Measurements from ENCODE around the gene DUOX1.
"Not testable (repeated sequence)": the region's sequence is repeated elsewhere in the genome, so short reads cannot be mapped to it uniquely, and the experiment has no call there.

DUOX1 gene

GRCh38 chr15:45131510-45131909 is 1.7 kb downstream of the DUOX1 start:
- DNase-seq (ENCODE audit: low read depth), result no peak
- H3K4me3 ChIP-seq (ENCODE audit: low read length), result peak overlapping the region; percentile 59
- TF ChIP-seq CTCF (IDR thresholded peaks at IDR 0.05; ENCODE audit: insufficient read depth, low read depth, low read length, missing control alignments), result no peak

- peak; percentile 61 for DNase-seq (ENCODE audit: low read depth)
- H3K4me3 ChIP-seq (ENCODE audit: low read length), result no peak overlapping the region
- TF ChIP-seq CTCF (IDR thresholded peaks at IDR 0.05; ENCODE audit: insufficient read depth, low read depth, low read length, missing control alignments), result no peak
These were observed 3.2 kb downstream of the DUOX1 start for GRCh38 chr15:45132844-45133560.

- DNase-seq (ENCODE audit: low read depth), result peak; percentile 58
- no peak overlapping the region for H3K4me3 ChIP-seq (ENCODE audit: low read length)
These were observed 3.7 kb downstream of the DUOX1 start for GRCh38 chr15:45133561-45133920.

GRCh38 chr15:45134046-45134445 is 4.3 kb downstream of the DUOX1 start:
- no peak for TF ChIP-seq CTCF (IDR thresholded peaks at IDR 0.05; ENCODE audit: insufficient read depth, low read depth, low read length, missing control alignments)
- H3K4me3 ChIP-seq (ENCODE audit: low read length), result no peak overlapping the region
- DNase-seq (ENCODE audit: low read depth), result no peak

More at GRCh38 chr15:45133561-45133920, 3.7 kb downstream of the DUOX1 start:
- TF ChIP-seq CTCF (IDR thresholded peaks at IDR 0.05; ENCODE audit: insufficient read depth, low read depth, low read length, missing control alignments), result no peak

GRCh38 chr15:45134682-45135604 is 5.1 kb downstream of the DUOX1 start:
- H3K4me3 ChIP-seq (ENCODE audit: low read length), result no peak overlapping the region
- no peak for TF ChIP-seq CTCF (IDR thresholded peaks at IDR 0.05; ENCODE audit: insufficient read depth, low read depth, low read length, missing control alignments)
- DNase-seq (ENCODE audit: low read depth), result no peak

GRCh38 chr15:45135705-45136377 is 6.0 kb downstream of the DUOX1 start:
- DNase-seq (ENCODE audit: low read depth), result not testable (repeated sequence)

DNA sequence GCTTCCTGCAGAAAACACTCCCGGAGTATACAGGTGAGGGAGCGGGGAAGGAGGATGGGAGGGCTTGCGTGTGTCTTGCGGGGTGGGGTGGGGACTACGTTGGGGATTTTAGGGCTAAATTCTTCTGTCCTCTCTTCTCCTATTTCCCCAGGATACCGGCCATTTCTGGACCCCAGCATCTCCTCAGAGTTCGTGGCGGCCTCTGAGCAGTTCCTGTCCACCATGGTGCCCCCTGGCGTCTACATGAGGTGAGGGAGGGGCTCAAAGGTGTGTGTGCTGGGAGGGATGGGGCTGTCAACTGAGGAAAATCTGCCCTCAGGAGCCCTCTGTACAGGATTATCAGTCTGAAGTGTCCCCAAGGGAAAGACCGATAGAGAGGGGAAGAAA is 6.6 kb downstream of the DUOX1 start:
- H3K4me3 ChIP-seq (ENCODE audit: low read length), result no peak overlapping the region
- no peak for TF ChIP-seq CTCF (IDR thresholded peaks at IDR 0.05; ENCODE audit: insufficient read depth, low read depth, low read length, missing control alignments)

More at GRCh38 chr15:45135705-45136377, 6.0 kb downstream of the DUOX1 start:
- H3K4me3 ChIP-seq (ENCODE audit: low read length), result not testable (repeated sequence)

More for the DNA sequence above, 6.6 kb downstream of the DUOX1 start:
- DNase-seq (ENCODE audit: low read depth), result no peak

Measured in epithelial cell of esophagus (primary cell).